Effector memory CD4-positive, alpha-beta T cell (primary cell): ENCODE measurements around the gene SNX20.

Experiments
- DNase-seq, 3 donors: peaks; one replicate each; pipeline ENCODE4 v3.0.0-alpha.2; 2020
- H3K27ac ChIP-seq: 2 replicates; pipeline ENCODE4 v1.7.0; 2013; ENCODE audit warnings: mild to moderate bottlenecking, low read length, moderate library complexity; ENCODE audit not compliant: insufficient read depth, poor library complexity, severe bottlenecking
- H3K27me3 ChIP-seq: replicated peaks from 2 replicates; pipeline ENCODE4 v1.7.0; 2013; ENCODE audit warnings: mild to moderate bottlenecking, low read length; ENCODE audit not compliant: insufficient read depth, control insufficient read depth, poor library complexity, severe bottlenecking
- H3K36me3 ChIP-seq: 2 replicates; pipeline ENCODE4 v1.7.0; 2013; ENCODE audit warnings: mild to moderate bottlenecking, low read length, moderate library complexity; ENCODE audit not compliant: control insufficient read depth, insufficient read depth
- H3K4me1 ChIP-seq: 2 replicates; pipeline ENCODE4 v1.7.0; 2013; ENCODE audit warnings: low read length, mild to moderate bottlenecking; ENCODE audit not compliant: control insufficient read depth, insufficient read depth, poor library complexity, severe bottlenecking
- H3K4me3 ChIP-seq: 2 replicates; pipeline ENCODE4 v1.7.0; 2013; ENCODE audit warnings: low read length, low read depth, mild to moderate bottlenecking; ENCODE audit not compliant: insufficient read depth, poor library complexity, severe bottlenecking
- H3K9me3 ChIP-seq: 2 replicates; pipeline ENCODE4 v1.7.0; 2013; ENCODE audit warnings: mild to moderate bottlenecking, low read length, moderate library complexity; ENCODE audit not compliant: control insufficient read depth

Gene SNX20

GRCh38 chr16:50717091-50717490 lies 36.0 kb upstream of the SNX20 start:
- Histone ChIP-seq H3K36me3 (peaks cover 4% of the 10 kb centered on the region), H3K9me3 (no peaks in the 10 kb centered on the region), H3K4me1 (peaks cover 8% of the 10 kb centered on the region), H3K27me3 (no peaks in the 10 kb centered on the region), H3K4me3 (no peak overlapping the region), H3K27ac (no peak overlapping the region)
- DNase-seq = no peak

- no peak for DNase-seq
- no peaks in the 10 kb centered on the region for H3K27me3 ChIP-seq
Observed at GRCh38 chr16:50712956-50713355, 31.8 kb upstream of the SNX20 start.

DNA sequence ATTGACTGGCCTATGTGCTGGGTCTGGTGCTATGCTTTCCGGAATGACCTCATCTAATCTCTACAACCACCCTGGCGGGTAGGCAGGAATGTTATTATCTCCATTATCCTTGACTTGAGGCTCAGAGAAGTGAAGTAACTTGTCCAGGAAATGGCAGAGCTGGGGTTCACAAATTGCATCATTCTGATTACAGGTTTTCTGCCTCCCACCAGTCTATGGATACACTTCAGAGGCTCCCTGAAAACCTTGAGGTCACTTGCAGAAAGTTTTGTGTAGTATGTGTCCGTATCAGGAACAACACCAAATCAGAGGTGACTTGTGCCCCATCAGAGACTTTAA lies 31.4 kb upstream of the SNX20 start:
- Histone ChIP-seq H3K4me3 (no peak overlapping the region), H3K27me3 (no peaks in the 10 kb centered on the region), H3K9me3 (no peaks in the 10 kb centered on the region), H3K36me3 (peaks cover 20% of the 10 kb centered on the region), H3K4me1 (peaks cover 21% of the 10 kb centered on the region), H3K27ac (no peak overlapping the region)
- no peak for DNase-seq

More at GRCh38 chr16:50712956-50713355, 31.8 kb upstream of the SNX20 start:
- no peak overlapping the region for H3K4me3 ChIP-seq
- no peaks in the 10 kb centered on the region for H3K9me3 ChIP-seq
- peaks cover 20% of the 10 kb centered on the region for H3K36me3 ChIP-seq
- H3K4me1 ChIP-seq = peaks cover 18% of the 10 kb centered on the region
- no peak overlapping the region for H3K27ac ChIP-seq

GRCh38 chr16:50711862-50712559 lies 30.9 kb upstream of the SNX20 start:
- Histone ChIP-seq H3K27ac (no peak overlapping the region), H3K4me3 (no peak overlapping the region), H3K9me3 (no peaks in the 10 kb centered on the region), H3K27me3 (no peaks in the 10 kb centered on the region), H3K36me3 (peaks cover 16% of the 10 kb centered on the region), H3K4me1 (peaks cover 21% of the 10 kb centered on the region)
- DNase-seq = no peak

DNA sequence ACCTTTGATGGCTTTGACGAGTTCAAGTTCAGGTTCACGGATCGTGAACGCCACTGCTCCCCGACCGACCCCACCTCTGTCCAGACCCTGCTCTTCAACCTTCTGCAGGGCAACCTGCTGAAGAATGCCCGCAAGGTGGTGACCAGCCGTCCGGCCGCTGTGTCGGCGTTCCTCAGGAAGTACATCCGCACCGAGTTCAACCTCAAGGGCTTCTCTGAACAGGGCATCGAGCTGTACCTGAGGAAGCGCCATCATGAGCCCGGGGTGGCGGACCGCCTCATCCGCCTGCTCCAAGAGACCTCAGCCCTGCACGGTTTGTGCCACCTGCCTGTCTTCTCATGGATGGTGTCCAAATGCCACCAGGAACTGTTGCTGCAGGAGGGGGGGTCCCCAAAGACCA lies 29.9 kb upstream of the SNX20 start:
- H3K36me3 ChIP-seq = peaks cover 16% of the 10 kb centered on the region
- H3K9me3 ChIP-seq = no peaks in the 10 kb centered on the region
- H3K27me3 ChIP-seq = no peaks in the 10 kb centered on the region
- peaks cover 21% of the 10 kb centered on the region for H3K4me1 ChIP-seq
- H3K27ac ChIP-seq = no peak overlapping the region
- no peak overlapping the region for H3K4me3 ChIP-seq
- no peak for DNase-seq

- H3K36me3 ChIP-seq = peaks cover 16% of the 10 kb centered on the region
- DNase-seq = no peak
- no peaks in the 10 kb centered on the region for H3K27me3 ChIP-seq
- no peak overlapping the region for H3K27ac ChIP-seq
- peaks cover 21% of the 10 kb centered on the region for H3K4me1 ChIP-seq
- H3K9me3 ChIP-seq = no peaks in the 10 kb centered on the region
- no peak overlapping the region for H3K4me3 ChIP-seq
Observed at GRCh38 chr16:50709980-50710379, 28.9 kb upstream of the SNX20 start.

DNA sequence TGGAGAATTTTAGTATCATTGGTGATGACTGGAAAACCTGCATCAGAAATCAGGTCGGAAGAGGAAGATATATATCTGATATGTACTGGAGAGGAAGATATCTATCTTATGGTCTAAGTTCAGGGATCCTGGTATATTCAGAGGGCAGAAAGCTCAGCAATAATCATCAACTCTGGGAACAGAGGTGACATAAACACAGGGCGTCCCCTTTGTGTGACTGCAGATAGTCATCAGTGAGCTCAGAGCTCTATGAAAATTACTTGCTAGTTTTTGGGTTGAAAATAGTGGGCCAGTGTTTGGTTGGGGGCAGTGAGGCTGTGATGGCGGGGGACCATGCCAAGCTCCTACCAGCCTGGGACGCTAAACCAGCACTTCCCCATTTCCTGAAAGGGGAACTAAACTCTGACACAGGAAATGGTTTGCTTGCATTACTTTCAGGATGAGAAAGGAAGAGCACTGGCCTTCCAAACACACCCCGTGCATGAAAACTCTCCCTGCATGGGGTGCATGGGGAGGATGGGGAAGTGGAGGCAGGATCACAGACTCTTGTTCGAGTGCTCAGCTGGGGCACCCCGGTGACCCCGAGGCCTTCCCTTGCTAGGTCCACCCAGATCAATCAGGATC lies 28.1 kb upstream of the SNX20 start:
- Histone ChIP-seq H3K9me3 (peaks cover 5% of the 10 kb centered on the region), H3K4me1 (peaks cover 21% of the 10 kb centered on the region), H3K36me3 (peaks cover 16% of the 10 kb centered on the region), H3K27me3 (no peaks in the 10 kb centered on the region), H3K27ac (peak overlapping the region; percentile 42), H3K4me3 (no peak overlapping the region)
- DNase-seq = no peak

- H3K4me1 ChIP-seq = peaks cover 21% of the 10 kb centered on the region
- H3K27ac ChIP-seq = peak overlapping the region; percentile 42
- DNase-seq = no peak
- H3K4me3 ChIP-seq = no peak overlapping the region
- peaks cover 21% of the 10 kb centered on the region for H3K36me3 ChIP-seq
- H3K9me3 ChIP-seq = peaks cover 8% of the 10 kb centered on the region
- no peaks in the 10 kb centered on the region for H3K27me3 ChIP-seq
Observed at GRCh38 chr16:50708373-50709060, 27.4 kb upstream of the SNX20 start.

GRCh38 chr16:50706250-50706649 lies 25.1 kb upstream of the SNX20 start:
- peaks cover 21% of the 10 kb centered on the region for H3K4me1 ChIP-seq
- H3K27ac ChIP-seq = no peak overlapping the region
- peaks cover 12% of the 10 kb centered on the region for H3K36me3 ChIP-seq
- no peak overlapping the region for H3K4me3 ChIP-seq
- H3K9me3 ChIP-seq = peaks cover 8% of the 10 kb centered on the region
- no peak for DNase-seq
- no peaks in the 10 kb centered on the region for H3K27me3 ChIP-seq

GRCh38 chr16:50705436-50706110 lies 24.5 kb upstream of the SNX20 start:
- no peak for DNase-seq

More at GRCh38 chr16:50705436-50706110, 24.5 kb upstream of the SNX20 start:
- Histone ChIP-seq H3K9me3 (peaks cover 8% of the 10 kb centered on the region), H3K36me3 (peaks cover 5% of the 10 kb centered on the region), H3K27ac (no peak overlapping the region), H3K4me3 (no peak overlapping the region), H3K4me1 (peaks cover 21% of the 10 kb centered on the region), H3K27me3 (no peaks in the 10 kb centered on the region)
